Measurements from ENCODE around the gene ADGRG6.

ADGRG6 gene

DNA sequence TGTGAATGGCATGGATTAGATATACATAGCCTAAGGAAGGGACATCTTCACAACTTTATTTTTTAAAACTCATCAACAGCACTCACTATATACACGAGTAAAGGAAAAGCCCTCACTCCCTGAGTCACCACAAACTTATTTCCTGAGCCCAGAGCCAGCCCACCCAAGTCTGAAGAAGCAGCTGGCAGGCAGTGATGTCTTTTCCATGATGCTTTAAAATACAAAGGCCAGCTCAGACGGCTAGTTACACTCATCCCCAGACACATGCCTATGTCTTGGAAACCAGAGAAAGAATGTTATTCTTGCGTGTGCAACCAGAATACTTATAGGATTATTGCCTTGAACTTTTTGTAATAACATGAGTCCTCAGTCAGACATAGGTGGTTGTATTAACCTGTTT, 114.4 kb downstream of the ADGRG6 start:
- Histone ChIP-seq H3K27ac (ENCODE audit: low read depth, low read length, poor library complexity, severe bottlenecking) (no peak overlapping the region), H3F3A (ENCODE audit: insufficient read depth, low read length) (no peaks in the 10 kb centered on the region), H3K4me2 (ENCODE audit: low read length) (no peak overlapping the region), H3K27me3 (ENCODE audit: insufficient read depth, low read length) (no peaks in the 10 kb centered on the region), H3K9me3 (ENCODE audit: low read length) (no peaks in the 10 kb centered on the region), H3K4me3 (ENCODE audit: low read depth, low read length, poor library complexity, severe bottlenecking) (no peak overlapping the region), H3K4me1 (ENCODE audit: insufficient read depth, low read length, severe bottlenecking) (no peaks in the 10 kb centered on the region), H3K9ac (ENCODE audit: low read length) (no peak overlapping the region), H3K9me2 (ENCODE audit: low read depth, low read length) (no peaks in the 10 kb centered on the region), H3K36me3 (ENCODE audit: insufficient read depth, low read length) (no peaks in the 10 kb centered on the region), H3K79me2 (ENCODE audit: insufficient read depth, low read length) (no peaks in the 10 kb centered on the region), H2AFZ (ENCODE audit: low read length) (no peak overlapping the region), H4K20me1 (ENCODE audit: insufficient read depth, low read length) (no peaks in the 10 kb centered on the region)
- no peak for TF ChIP-seq EZH2 (IDR thresholded peaks at IDR 0.05; ENCODE audit: borderline replicate concordance, low read length)
- no peak for TF ChIP-seq CTCF (IDR thresholded peaks at IDR 0.05; ENCODE audit: low read length)

- H3K9me2 ChIP-seq (ENCODE audit: low read depth, low read length): no peaks in the 10 kb centered on the region
- H3K4me2 ChIP-seq (ENCODE audit: low read length): no peak overlapping the region
- no peak overlapping the region for H3K4me3 ChIP-seq (ENCODE audit: low read depth, low read length, poor library complexity, severe bottlenecking)
- H3K27ac ChIP-seq (ENCODE audit: low read depth, low read length, poor library complexity, severe bottlenecking): no peak overlapping the region
- no peaks in the 10 kb centered on the region for H3K27me3 ChIP-seq (ENCODE audit: insufficient read depth, low read length)
- no peaks in the 10 kb centered on the region for H3K9me3 ChIP-seq (ENCODE audit: low read length)
- no peaks in the 10 kb centered on the region for H3K4me1 ChIP-seq (ENCODE audit: insufficient read depth, low read length, severe bottlenecking)
- TF ChIP-seq CTCF (IDR thresholded peaks at IDR 0.05; ENCODE audit: low read length) (no peak), EZH2 (IDR thresholded peaks at IDR 0.05; ENCODE audit: borderline replicate concordance, low read length) (no peak)
- H3K9ac ChIP-seq (ENCODE audit: low read length): no peak overlapping the region
- H4K20me1 ChIP-seq (ENCODE audit: insufficient read depth, low read length): no peaks in the 10 kb centered on the region
- no peak overlapping the region for H2AFZ ChIP-seq (ENCODE audit: low read length)
- no peaks in the 10 kb centered on the region for H3F3A ChIP-seq (ENCODE audit: insufficient read depth, low read length)
- H3K79me2 ChIP-seq (ENCODE audit: insufficient read depth, low read length): no peaks in the 10 kb centered on the region
- H3K36me3 ChIP-seq (ENCODE audit: insufficient read depth, low read length): no peaks in the 10 kb centered on the region
Observed at GRCh38 chr6:142416686-142417085, 114.9 kb downstream of the ADGRG6 start.

GRCh38 chr6:142417331-142417750, 115.5 kb downstream of the ADGRG6 start:
- no peaks in the 10 kb centered on the region for H3K4me1 ChIP-seq (ENCODE audit: insufficient read depth, low read length, severe bottlenecking)
- no peak overlapping the region for H3K27ac ChIP-seq (ENCODE audit: low read depth, low read length, poor library complexity, severe bottlenecking)
- no peaks in the 10 kb centered on the region for H4K20me1 ChIP-seq (ENCODE audit: insufficient read depth, low read length)
- H3K9me2 ChIP-seq (ENCODE audit: low read depth, low read length): no peaks in the 10 kb centered on the region
- H3K79me2 ChIP-seq (ENCODE audit: insufficient read depth, low read length): no peaks in the 10 kb centered on the region
- no peak overlapping the region for H3K9ac ChIP-seq (ENCODE audit: low read length)
- no peaks in the 10 kb centered on the region for H3K36me3 ChIP-seq (ENCODE audit: insufficient read depth, low read length)
- H3K4me3 ChIP-seq (ENCODE audit: low read depth, low read length, poor library complexity, severe bottlenecking): no peak overlapping the region
- no peak overlapping the region for H2AFZ ChIP-seq (ENCODE audit: low read length)
- TF ChIP-seq EZH2 (IDR thresholded peaks at IDR 0.05; ENCODE audit: borderline replicate concordance, low read length): no peak
- TF ChIP-seq CTCF (IDR thresholded peaks at IDR 0.05; ENCODE audit: low read length): no peak
- no peaks in the 10 kb centered on the region for H3K27me3 ChIP-seq (ENCODE audit: insufficient read depth, low read length)
- no peaks in the 10 kb centered on the region for H3K9me3 ChIP-seq (ENCODE audit: low read length)
- H3F3A ChIP-seq (ENCODE audit: insufficient read depth, low read length): no peaks in the 10 kb centered on the region
- H3K4me2 ChIP-seq (ENCODE audit: low read length): no peak overlapping the region

Data from OCI-LY1 (cell line).